Right cardiac atrium (tissue), 5 donors: ENCODE data around the gene TFCP2L1. TPM values are rescaled to one million over a fixed set of nuclear protein-coding genes. Genes with fewer than 3 reads are reported as not detected.

Experiments
- ATAC-seq, 2 donors: fragments of 200-7000 bp; cut with Tn5 transposase; one replicate each; pipeline versions ENCODE4 v1.8.0 to v1.9.1; 2020; ENCODE audit warnings: moderate library complexity in 2 of 2, mild to moderate bottlenecking in 1 of 2
- DNase-seq, 3 donors: peaks; one replicate each; pipeline ENCODE4 v3.0.0-alpha.2; 2020
- H3K27ac ChIP-seq: one replicate; pipeline ENCODE4 v1.5.1; 2013; ENCODE audit warnings: mild to moderate bottlenecking, low read length, control low read depth, moderate library complexity
- H3K27me3 ChIP-seq: one replicate; pipeline ENCODE4 v1.6.1; 2013; ENCODE audit not compliant: control insufficient read depth, insufficient read depth
- H3K4me1 ChIP-seq: one replicate; pipeline ENCODE4 v1.6.1; 2013; ENCODE audit warnings: low read length; ENCODE audit not compliant: control insufficient read depth, insufficient read depth
- H3K4me3 ChIP-seq: one replicate; pipeline ENCODE4 v1.5.1; 2013; ENCODE audit warnings: low read length, control low read depth
- H3K9me3 ChIP-seq: one replicate; pipeline ENCODE4 v1.6.1; 2013; ENCODE audit warnings: low read length; ENCODE audit not compliant: control insufficient read depth
- WGBS: extraction: QIAGEN DNeasy Blood & Tissue Kit; methylation state at CpG from one replicate; pipeline ENCODE4 v1.1.7; 2013; 5-methylcytosine and 5-hydroxymethylcytosine counted together
- intact Hi-C, 4 donors: fragments of 100-400 bp; cut with DNase I; formaldehyde crosslinking; loops; one replicate each; pipeline versions ENCODE4 v1.11.0 to v1.14.0; 2022 to 2023
- polyA plus RNA-seq: library from polyadenylated mRNA; stranded (reverse); fragments of 200-250 nt; gene quantifications from one replicate; pipeline ENCODE4 v1.2.3, GENCODE V29; 2013
- total RNA-seq, 4 donors: library from RNA; stranded (reverse); fragmentation: NEBNext Ultra II Directional; extraction: Animal tissue kit (Norgen Biotek cat#: 25700); gene quantifications; one replicate each; pipeline ENCODE4 v1.2.1, GENCODE V29; 2021
- donor health status: healthy with polysubstance abuse.
- donor health status: DM: no; HTN: yes; CAD: no.
- donor health status: DM: no; HTN: no; CAD: no.
- donor health status: DM: no; HTN: yes; CAD: no; lungs with severe emphysema.
- donor health status: DM: yes; HTN: yes; CAD: no.

TFCP2L1 gene
- total and polyA plus RNA-seq, 5 donors: 0.11 to 0.88 (median 0.38) TPM

GRCh38 chr2:121200419-121201315, 84.3 kb downstream of the TFCP2L1 start:
- Histone ChIP-seq H3K27ac (no peak overlapping the region), H3K4me3 (no peak overlapping the region), H3K4me1 (no peaks in the 10 kb centered on the region), H3K27me3 (no peaks in the 10 kb centered on the region), H3K9me3 (no peaks in the 10 kb centered on the region)
- ATAC-seq (no peak), DNase-seq (no peak)
- 83% methylated on average over 14 of the region's 14 CpGs for WGBS
- intact Hi-C loops: no loop called here

- Histone ChIP-seq H3K27ac (no peak overlapping the region), H3K9me3 (no peaks in the 10 kb centered on the region), H3K4me1 (no peaks in the 10 kb centered on the region), H3K4me3 (no peak overlapping the region), H3K27me3 (no peaks in the 10 kb centered on the region)
- WGBS: 84% methylated on average over 8 of the region's 8 CpGs
- intact Hi-C loops: no loop called here
- no peak for DNase-seq
- no peak for ATAC-seq
Measured at GRCh38 chr2:121200011-121200347, 85.0 kb downstream of the TFCP2L1 start.

- Histone ChIP-seq H3K4me3 (no peak overlapping the region), H3K27me3 (no peaks in the 10 kb centered on the region), H3K9me3 (no peaks in the 10 kb centered on the region), H3K27ac (no peak overlapping the region), H3K4me1 (no peaks in the 10 kb centered on the region)
- ATAC-seq (no peak), DNase-seq (no peak)
- WGBS: 91% methylated on average over 10 of the region's 10 CpGs
- intact Hi-C loops: no loop called here
Measured at GRCh38 chr2:121199281-121200010, 85.6 kb downstream of the TFCP2L1 start.

- peak; percentile 92 for ATAC-seq
- Histone ChIP-seq H3K9me3 (no peaks in the 10 kb centered on the region), H3K4me1 (no peaks in the 10 kb centered on the region), H3K27ac (peak overlapping the region; percentile 36), H3K4me3 (no peak overlapping the region), H3K27me3 (no peaks in the 10 kb centered on the region)
- 52% methylated on average over 19 of the region's 19 CpGs for WGBS
- peak; percentile 81 to 90 (median 87) for DNase-seq
- intact Hi-C loops: no loop called here
Measured at GRCh38 chr2:121197369-121198091, 87.5 kb downstream of the TFCP2L1 start.

GRCh38 chr2:121196849-121197155, 88.2 kb downstream of the TFCP2L1 start:
- WGBS: 95% methylated on average over 8 of the region's 8 CpGs
- no peaks in the 10 kb centered on the region for H3K4me1 ChIP-seq
- intact Hi-C loops: no loop called here
- no peak overlapping the region for H3K4me3 ChIP-seq
- ATAC-seq: no peak
- no peaks in the 10 kb centered on the region for H3K27me3 ChIP-seq
- no peak for DNase-seq
- peak overlapping the region; percentile 33 for H3K27ac ChIP-seq
- H3K9me3 ChIP-seq: no peaks in the 10 kb centered on the region

GRCh38 chr2:121196132-121196848, 88.7 kb downstream of the TFCP2L1 start:
- no peak for ATAC-seq
- no peaks in the 10 kb centered on the region for H3K27me3 ChIP-seq
- no peaks in the 10 kb centered on the region for H3K9me3 ChIP-seq
- no peak overlapping the region for H3K27ac ChIP-seq
- DNase-seq: no peak
- H3K4me1 ChIP-seq: no peaks in the 10 kb centered on the region
- no peak overlapping the region for H3K4me3 ChIP-seq
- intact Hi-C loops: no loop called here
- 82% methylated on average over 19 of the region's 19 CpGs for WGBS

- H3K27ac ChIP-seq: no peak overlapping the region
- WGBS: 77% methylated on average over 5 of the region's 5 CpGs
- no peaks in the 10 kb centered on the region for H3K4me1 ChIP-seq
- intact Hi-C loops: no loop called here
- H3K27me3 ChIP-seq: no peaks in the 10 kb centered on the region
- ATAC-seq: no peak
- no peaks in the 10 kb centered on the region for H3K9me3 ChIP-seq
- DNase-seq: no peak
- no peak overlapping the region for H3K4me3 ChIP-seq
Measured at GRCh38 chr2:121195036-121195435, 90.0 kb downstream of the TFCP2L1 start.

GRCh38 chr2:121194626-121195025, 90.4 kb downstream of the TFCP2L1 start:
- no peaks in the 10 kb centered on the region for H3K4me1 ChIP-seq
- no peak overlapping the region for H3K4me3 ChIP-seq
- ATAC-seq: no peak
- no peak for DNase-seq
- H3K27ac ChIP-seq: no peak overlapping the region
- 90% methylated on average over 5 of the region's 5 CpGs for WGBS
- no peaks in the 10 kb centered on the region for H3K9me3 ChIP-seq
- intact Hi-C loops: no loop called here
- no peaks in the 10 kb centered on the region for H3K27me3 ChIP-seq

- WGBS: 95% methylated on average over 1 of the region's 1 CpG
Measured at GRCh38 chr2:121193185-121193584, 91.8 kb downstream of the TFCP2L1 start.

GRCh38 chr2:121192576-121192975, 92.4 kb downstream of the TFCP2L1 start:
- intact Hi-C loops: no loop called here
- no peak for ATAC-seq
- H3K27me3 ChIP-seq: no peaks in the 10 kb centered on the region
- H3K27ac ChIP-seq: no peak overlapping the region
- WGBS: 80% methylated on average over 8 of the region's 8 CpGs
- no peaks in the 10 kb centered on the region for H3K9me3 ChIP-seq
- DNase-seq: no peak
- no peaks in the 10 kb centered on the region for H3K4me1 ChIP-seq
- no peak overlapping the region for H3K4me3 ChIP-seq

More at GRCh38 chr2:121193185-121193584, 91.8 kb downstream of the TFCP2L1 start:
- H3K27ac ChIP-seq: no peak overlapping the region
- DNase-seq: no peak
- no peaks in the 10 kb centered on the region for H3K4me1 ChIP-seq
- no peak for ATAC-seq
- H3K9me3 ChIP-seq: no peaks in the 10 kb centered on the region
- no peak overlapping the region for H3K4me3 ChIP-seq
- intact Hi-C loops: no loop called here
- no peaks in the 10 kb centered on the region for H3K27me3 ChIP-seq
